ENCODE measurements around the gene COL23A1.
"Not testable (repeated sequence)": the region's sequence is repeated elsewhere in the genome, so short reads cannot be mapped to it uniquely, and the experiment has no call there.

The COL23A1 gene

DNA sequence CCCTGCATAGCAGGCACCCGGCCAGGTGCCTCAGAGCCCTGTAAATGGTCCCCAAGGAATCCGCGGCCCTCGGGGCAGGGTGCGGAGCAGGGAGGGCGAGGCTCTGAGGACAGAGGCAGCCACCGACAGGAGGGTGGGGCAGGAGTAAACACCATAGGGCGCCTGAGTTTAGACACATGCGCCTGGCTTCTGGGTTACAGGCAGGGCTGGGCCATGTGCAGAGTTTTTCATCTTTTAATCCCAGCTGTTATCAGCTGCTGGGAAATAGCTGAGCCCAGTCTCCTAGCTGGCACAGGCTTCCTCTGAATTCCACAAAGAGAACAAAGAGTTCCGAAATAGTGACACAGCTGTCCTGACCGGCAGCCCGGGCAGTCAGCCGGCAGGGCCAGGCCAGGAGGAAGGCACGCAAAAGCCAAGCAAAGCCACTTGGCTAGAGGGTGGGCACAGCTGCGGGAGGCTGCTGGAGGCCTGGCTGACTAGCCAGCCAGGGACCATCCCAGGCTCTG lies 258.6 kb downstream of the COL23A1 start:
- DNase-seq, result no peak

DNA sequence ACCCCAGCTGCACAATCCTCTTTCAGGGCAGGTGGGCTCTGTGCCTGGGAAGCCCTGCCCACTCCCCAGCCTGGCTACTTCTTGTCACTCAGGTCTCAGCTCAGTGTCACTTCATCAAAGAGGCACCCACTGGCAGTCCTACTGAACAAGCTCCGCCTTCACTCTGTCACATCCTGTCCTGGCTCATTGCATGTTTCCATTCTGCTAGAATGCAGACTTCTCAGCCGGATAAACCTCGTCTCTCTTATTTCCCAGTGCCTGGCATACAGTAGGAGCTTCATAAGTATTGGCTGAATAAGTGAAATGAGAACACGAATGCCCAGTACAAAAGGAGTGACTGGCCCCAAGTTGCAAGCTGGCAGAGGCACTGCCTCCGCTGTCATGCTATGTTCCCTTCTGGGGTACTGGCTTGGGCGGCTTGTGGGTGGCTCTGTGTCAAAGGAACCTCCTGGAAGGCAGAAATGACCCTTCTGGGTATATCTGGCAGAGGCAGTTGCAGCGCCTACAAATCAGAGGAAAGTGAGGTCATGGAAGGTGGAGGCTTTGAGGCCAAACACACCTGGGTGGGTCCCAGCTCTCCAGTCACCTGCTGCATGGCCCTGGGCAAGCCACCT lies 259.3 kb downstream of the COL23A1 start:
- DNase-seq, result no peak

GRCh38 chr5:178328826-178329730 lies 261.1 kb downstream of the COL23A1 start:
- DNase-seq, result no peak

- no peak for DNase-seq
Observed at GRCh38 chr5:178327931-178328711, 262.1 kb downstream of the COL23A1 start.

DNA sequence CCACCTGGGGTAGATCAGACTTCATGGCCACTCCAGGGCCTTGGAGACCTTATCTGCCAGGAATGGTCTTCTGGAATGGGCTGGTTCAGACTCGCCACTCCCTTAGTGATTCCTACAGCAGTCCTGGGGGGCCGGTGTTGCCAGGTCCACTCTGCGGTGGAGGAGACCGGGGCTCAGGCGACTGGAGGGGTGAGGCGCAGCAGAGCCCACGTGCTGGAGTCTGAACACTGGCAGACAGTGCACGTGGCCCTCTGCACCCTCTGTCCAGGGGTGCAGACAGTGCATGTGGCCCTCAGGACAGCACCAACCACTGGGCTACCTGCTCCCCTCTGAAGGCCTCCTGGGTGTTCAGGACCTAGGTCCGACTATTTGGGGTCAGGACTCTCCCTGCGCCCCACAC lies 262.7 kb downstream of the COL23A1 start:
- no peak for DNase-seq

DNA sequence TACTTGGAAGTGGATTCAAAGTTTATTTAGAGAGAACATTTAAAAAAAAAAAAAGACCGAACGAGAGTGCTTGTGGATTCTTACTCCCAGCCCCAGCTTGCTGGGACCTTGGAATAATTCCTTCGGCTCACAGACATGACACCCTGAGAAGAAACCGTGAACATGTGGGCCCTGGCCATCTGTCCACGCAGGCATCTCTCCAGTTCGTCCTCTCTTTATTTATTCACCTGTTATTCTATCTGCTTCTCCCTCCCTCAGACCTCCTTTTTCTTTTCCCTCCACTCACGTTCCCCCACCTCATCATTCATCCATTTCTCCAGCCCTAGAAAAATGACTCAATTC lies 263.8 kb downstream of the COL23A1 start:
- DNase-seq, result no peak

- peak; percentile 27 for DNase-seq
Observed at GRCh38 chr5:178325679-178326373, 264.4 kb downstream of the COL23A1 start.

DNA sequence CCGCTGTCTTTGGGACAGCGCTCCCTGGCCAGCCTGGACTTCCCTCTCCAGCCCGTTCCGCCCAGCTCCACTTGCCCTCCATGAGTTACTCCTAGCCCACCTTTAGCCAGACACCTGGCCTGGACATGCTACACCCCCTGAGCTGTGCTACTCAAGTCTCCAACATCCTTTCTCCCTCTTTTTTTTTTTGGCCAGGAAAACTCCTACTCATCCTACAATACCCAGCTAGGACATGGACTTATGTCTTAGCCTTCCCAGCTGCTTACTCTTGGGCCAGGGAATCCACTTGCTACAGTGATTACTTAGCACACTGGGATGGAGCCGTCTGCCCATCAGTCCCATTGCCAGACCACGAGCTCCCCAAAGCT lies 264.9 kb downstream of the COL23A1 start:
- DNase-seq, result no peak

DNA sequence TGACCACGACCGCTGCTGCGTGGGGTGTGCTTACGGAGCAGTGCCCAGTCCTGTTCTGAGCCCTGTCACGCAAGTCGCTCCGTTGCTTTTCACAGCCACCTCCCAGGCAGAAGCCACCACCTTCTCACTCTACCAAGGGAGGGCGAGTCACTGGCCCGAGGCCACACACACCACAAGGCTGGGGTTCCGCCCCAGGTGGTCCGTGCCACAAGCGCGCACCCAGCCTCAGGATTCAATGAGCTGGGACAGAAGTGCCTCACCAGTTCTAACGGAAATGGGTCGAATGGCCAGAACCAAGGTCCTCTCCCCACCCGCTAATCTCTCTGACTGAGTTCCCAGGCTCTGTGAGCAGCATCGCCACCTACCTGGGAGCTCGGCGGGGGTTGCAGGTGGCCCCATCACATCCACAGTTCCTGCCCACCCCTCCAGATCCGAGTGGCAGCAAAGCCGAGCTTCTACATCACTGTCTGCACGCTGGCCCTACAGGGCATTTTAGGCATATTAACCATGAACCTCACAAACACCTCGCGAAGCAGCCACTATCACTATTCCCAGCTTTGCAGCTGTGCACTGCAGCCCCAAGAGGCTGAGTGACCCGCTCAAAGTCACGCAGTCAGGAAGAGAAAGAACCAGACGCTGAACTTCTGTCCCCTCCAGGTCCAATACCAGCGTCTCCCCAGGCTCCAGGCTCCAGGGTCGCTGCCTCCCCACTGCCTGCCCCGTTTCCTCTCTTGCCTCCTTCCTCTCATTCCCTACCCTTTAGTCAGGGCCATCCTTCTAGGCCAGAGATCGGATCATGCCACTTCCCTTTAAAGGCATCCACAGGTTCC lies 265.5 kb downstream of the COL23A1 start:
- DNase-seq, result no peak

- no peak for DNase-seq
Observed at GRCh38 chr5:178323961-178324360, 266.2 kb downstream of the COL23A1 start.

DNA sequence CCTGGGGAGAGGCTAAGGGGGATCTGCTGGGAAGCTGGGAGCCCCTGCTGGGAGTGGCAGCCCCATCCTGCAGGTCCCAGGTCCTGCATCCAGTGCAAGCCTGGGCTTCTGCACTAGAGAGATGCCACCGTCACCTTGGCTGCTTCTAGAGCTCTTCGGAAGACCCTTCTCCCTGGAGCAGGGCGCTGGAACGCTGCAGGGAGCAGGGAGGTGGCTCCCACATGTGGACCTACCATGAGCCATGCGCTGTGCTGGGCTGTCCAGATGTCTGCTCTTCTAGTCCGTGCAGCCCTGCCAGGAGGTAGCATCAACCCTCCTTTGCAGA lies 266.7 kb downstream of the COL23A1 start:
- DNase-seq, result no peak

DNA sequence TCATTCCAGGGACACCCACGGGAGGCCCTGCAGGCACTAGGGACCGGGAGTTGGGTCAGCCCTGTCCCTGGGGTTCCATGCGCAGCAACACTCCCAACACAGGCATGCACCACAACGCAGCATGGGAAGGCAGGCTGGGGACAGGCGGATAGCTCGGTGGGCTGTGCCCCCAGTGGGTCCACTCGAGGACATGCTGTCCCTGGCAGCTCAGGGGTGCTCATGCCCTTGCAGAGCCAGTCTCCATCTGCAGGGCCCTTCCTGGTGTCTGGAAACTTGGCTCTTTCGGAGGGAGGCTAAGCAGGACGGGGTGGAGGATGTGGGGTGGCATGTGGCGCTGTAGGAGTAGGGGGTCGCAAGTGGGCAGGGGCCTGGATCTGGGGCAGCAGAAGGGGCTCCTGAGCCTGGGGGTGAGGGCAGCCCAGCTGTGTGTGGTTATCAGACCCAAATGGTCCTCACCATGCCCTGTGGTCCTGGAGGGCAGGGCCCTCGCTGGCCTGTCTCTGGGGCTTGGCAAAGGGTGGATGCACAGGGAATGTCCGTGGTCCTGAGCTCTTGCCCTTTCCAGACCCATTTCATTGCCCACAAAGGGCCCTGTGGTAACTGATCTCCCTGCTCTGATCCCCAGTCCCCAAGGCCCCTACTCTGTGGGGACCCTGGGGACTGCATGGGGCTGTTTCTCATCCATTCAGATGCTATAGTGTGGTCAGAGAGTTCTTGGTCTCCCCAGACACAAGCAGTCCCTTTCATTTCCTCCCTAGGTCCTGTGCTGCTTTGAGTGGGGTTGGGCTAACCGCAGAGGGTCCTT lies 267.3 kb downstream of the COL23A1 start:
- DNase-seq, result no peak

- DNase-seq, result no peak
Observed at GRCh38 chr5:178320281-178320855, 269.8 kb downstream of the COL23A1 start.

DNA sequence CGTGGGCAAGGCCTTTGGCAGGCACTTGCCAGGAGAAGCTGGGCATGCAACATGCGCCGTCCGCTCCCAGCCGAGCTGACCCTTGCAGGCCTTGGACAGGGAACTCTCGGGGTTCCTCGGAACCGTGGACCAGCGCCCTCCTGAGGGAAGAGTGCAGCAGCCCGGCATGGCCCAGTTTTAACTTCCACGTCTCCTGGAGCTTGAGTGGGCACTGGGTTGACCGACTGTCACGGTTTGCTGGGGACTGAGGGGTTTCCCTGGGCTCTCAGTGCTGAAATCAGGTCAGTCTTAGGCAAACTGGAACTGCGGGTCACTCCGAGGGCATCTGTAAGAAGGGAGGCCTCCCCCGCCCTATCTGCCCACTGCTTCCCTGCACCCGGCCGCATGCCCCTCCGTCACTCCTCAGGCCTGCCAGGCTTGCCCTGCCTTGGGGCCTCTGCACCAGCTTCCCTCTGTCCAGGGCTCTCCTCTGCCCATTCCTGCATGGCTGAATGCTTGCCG lies 270.6 kb downstream of the COL23A1 start:
- DNase-seq, result no peak

DNA sequence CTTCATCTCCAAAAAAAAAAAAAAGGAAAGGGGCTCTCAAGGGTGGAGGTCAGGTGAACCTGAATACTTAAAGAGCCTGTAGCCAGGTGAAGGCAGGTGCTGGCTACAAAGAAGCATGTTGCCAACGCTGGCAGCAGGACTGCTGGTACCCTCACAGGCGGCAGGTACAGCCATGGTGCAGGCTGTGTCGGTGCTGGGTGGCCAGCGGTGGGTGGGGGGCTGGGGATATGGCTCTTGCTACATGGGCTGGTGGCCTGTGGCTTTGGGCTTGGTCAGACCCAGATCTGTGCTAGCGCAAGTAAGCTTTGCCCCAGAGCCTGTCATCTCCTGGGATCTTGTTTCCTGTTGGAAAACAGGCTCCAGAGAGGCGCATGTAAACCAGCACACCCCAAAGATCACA lies 271.3 kb downstream of the COL23A1 start:
- DNase-seq, result no peak

DNA sequence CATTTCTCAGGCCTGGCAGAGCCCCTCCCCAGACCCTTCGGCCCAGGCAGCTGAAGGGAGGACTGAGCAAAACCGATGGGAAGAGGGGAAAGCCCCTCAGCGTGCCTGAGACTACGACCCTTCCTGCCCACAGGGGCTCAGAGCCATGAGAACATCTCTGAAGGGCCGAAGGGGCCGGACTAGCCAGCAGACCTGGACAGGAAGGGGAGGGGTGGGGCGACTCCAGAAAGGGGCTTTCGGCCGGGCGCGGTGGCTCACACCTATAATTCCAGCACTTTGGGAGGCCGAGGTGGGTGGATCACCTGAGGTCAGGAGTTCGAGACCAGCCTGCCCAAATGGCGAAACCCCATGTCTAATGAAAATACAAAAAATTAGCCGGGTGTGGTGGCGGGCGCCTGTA lies 271.8 kb downstream of the COL23A1 start:
- no peak for DNase-seq

DNA sequence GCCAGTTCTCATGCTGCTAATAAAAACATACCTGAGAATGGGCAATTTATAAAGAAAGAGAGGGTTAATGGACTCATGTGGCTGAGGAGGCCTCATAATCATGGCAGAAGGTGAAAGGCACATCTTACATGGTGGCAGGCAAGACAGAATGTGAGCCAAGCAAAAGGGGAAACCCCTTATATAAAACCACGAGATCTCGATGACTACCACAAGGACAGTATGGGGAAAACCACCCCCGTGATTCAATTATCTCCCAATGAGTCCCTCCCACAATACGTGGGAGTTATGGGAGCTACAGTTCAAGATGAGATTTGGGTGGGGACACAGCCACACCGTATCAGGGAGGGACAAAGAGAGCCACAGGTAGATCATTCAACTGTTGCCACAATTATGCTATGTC lies 272.5 kb downstream of the COL23A1 start:
- not testable (repeated sequence) for DNase-seq

- no peak for DNase-seq
Observed at GRCh38 chr5:178314961-178315820, 275.0 kb downstream of the COL23A1 start.

DNA sequence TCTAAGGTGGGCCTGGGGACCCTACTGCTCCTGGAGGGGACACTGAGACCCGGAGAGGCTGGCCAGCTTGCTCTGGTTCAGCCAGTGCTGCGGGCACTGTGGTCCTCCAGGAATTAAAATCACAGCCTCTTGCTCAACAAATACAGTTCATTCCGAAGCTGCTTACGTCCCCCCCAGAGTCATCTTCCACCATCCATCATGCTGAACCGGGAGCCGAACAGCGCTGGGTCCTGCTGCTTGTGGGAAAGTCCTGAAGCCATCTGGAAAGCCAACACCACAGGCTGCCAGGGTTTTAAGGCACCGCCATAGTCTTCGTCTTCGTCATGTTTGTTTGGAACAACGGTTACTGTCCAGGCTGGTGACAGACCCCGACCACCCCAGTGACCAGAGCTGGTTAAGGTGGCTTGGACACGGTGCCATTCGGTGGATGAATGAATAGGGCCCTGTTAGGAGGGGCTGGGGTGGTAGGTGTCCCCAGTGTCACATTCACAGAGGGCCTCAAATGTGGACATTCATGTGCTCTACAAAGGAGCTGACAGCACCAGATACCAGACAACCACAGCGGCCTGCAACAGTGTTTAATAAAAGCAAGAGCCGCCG lies 276.0 kb downstream of the COL23A1 start:
- no peak for DNase-seq
